HepG2 (cell line): Measurements from ENCODE around the gene ZNF782. TPM values are rescaled to one million over a fixed set of nuclear protein-coding genes. Genes with fewer than 3 reads are reported as not detected.

Experiments used
- ATAC-seq: fragments of 200-7000 bp; cut with Tn5 transposase; 3 replicates; pipeline ENCODE4 v1.9.1; 2020; ENCODE audit warnings: mild to moderate bottlenecking, moderate library complexity
- BruUV-seq: library from RNA; stranded (reverse); fragments of 400-500 nt; replicated peaks from 2 replicates; lab custom pipeline; 2021; lab: Mats Ljungman, UMichigan
- CTCF ChIA-PET: fragments of 300-600 bp; formaldehyde crosslinking; extraction: SDS; loops from one replicate; lab custom pipeline; 2021; ENCODE audit warnings: low total read pairs, inconsistent platforms, low intra/inter-chr PET ratio; lab: Yijun Ruan, JAX
- POLR2A ChIA-PET: fragments of 350-600 bp; sonication (Branson Sonifier 250); formaldehyde crosslinking; loops from one replicate; lab custom pipeline; 2020; ENCODE audit warnings: antibody characterized with exemption, inconsistent platforms; lab: Yijun Ruan, JAX
- DNase-seq: peaks from one replicate; pipeline ENCODE4 v3.0.0-alpha.2; 2015; ENCODE audit warnings: low spot score
- FAIRE-seq: peaks from 3 replicates; lab custom pipeline; 2011; peaks lifted over from hg19 to GRCh38; lab: Jason Lieb, UNC
- H2AFZ ChIP-seq: one replicate; pipeline ENCODE4 v1.6.1; 2011; ENCODE audit warnings: low read length, inconsistent platforms
- H3K27ac ChIP-seq: fragments of 300-600 bp; 3 replicates; pipeline ENCODE4 v1.8.0; 2011; ENCODE audit warnings: mixed run types, mild to moderate bottlenecking, mixed read lengths, low read length, inconsistent platforms; ENCODE audit not compliant: insufficient read depth; ENCODE audit errors: extremely low read length
- H3K27me3 ChIP-seq, 2 experiments: fragments of 200-600 bp in 1 of 2; 2 replicates in 1 of 2; 3 replicates in 1 of 2; pipeline versions ENCODE4 v1.6.0 to v1.8.0; 2011; ENCODE audit warnings: low read length in 2 of 2, mild to moderate bottlenecking in 2 of 2, moderate library complexity in 2 of 2, inconsistent platforms in 1 of 2; ENCODE audit not compliant: insufficient read depth in 2 of 2, control insufficient read depth in 1 of 2
- H3K36me3 ChIP-seq, 2 experiments: fragments of 200-600 bp in 1 of 2; replicated peaks in 1 of 2; 2 replicates in 1 of 2; 3 replicates in 1 of 2; pipeline versions ENCODE4 v1.5.1 to v1.8.0; 2011; ENCODE audit warnings: low read length in 2 of 2, inconsistent platforms in 1 of 2; ENCODE audit not compliant: insufficient read depth in 2 of 2, control insufficient read depth in 1 of 2
- H3K4me1 ChIP-seq: 2 replicates; pipeline ENCODE4 v1.5.1; 2012; ENCODE audit warnings: low read length, inconsistent platforms; ENCODE audit not compliant: insufficient read depth
- H3K4me2 ChIP-seq: 2 replicates; pipeline ENCODE4 v1.6.0; 2011; ENCODE audit warnings: low read depth, low read length, inconsistent platforms
- H3K4me3 ChIP-seq, 3 experiments: fragments of 200-600 bp in 1 of 3; sonication (generic), shearing (Covaris generic) in 1 of 3; replicated peaks in 1 of 3; 2 replicates each; pipeline ENCODE4 v1.5.1; 2011 to 2016; ENCODE audit warnings: low read length in 3 of 3, inconsistent platforms in 2 of 3, low read depth in 2 of 3, mild to moderate bottlenecking in 2 of 3, control low read depth in 1 of 3, mixed read lengths in 1 of 3; ENCODE audit not compliant: insufficient read depth in 1 of 3
- H3K79me2 ChIP-seq: one replicate; pipeline ENCODE4 v1.6.1; 2011; ENCODE audit warnings: low read length, inconsistent platforms; ENCODE audit not compliant: insufficient read depth
- H3K9ac ChIP-seq: 2 replicates; pipeline ENCODE4 v1.6.0; 2011; ENCODE audit warnings: mild to moderate bottlenecking, low read depth, low read length, inconsistent platforms; ENCODE audit not compliant: insufficient read depth
- H3K9me3 ChIP-seq: 2 replicates; pipeline ENCODE4 v1.5.1; 2012; ENCODE audit warnings: mild to moderate bottlenecking, low read length
- H4K20me1 ChIP-seq: 2 replicates; pipeline ENCODE4 v1.6.0; 2011; ENCODE audit warnings: inconsistent platforms, mild to moderate bottlenecking, low read length, moderate library complexity; ENCODE audit not compliant: insufficient read depth
- ARNT2 ChIP-seq: sonication (generic); formaldehyde crosslinking; IDR thresholded peaks from 2 replicates; pipeline ENCODE4 v1.8.0; 2022; ENCODE audit warnings: mild to moderate bottlenecking, low read depth, missing genetic modification reagents, moderate library complexity
- ATRX ChIP-seq: sonication (generic); formaldehyde crosslinking; IDR thresholded peaks from 2 replicates; pipeline ENCODE4 v1.4.0; 2020; ENCODE audit warnings: missing genetic modification reagents, borderline replicate concordance
- HNRNPL ChIP-seq: fragments of 200-400 bp; formaldehyde crosslinking; IDR thresholded peaks from 2 replicates; pipeline ENCODE4 v1.6.1; 2017; ENCODE audit warnings: mild to moderate bottlenecking, low read depth, low read length
- KDM3A ChIP-seq: IDR thresholded peaks from 2 replicates; pipeline ENCODE4 v1.6.1; 2018; ENCODE audit warnings: low read depth, missing compliant biosample characterization
- NFKB2 ChIP-seq: sonication (generic); formaldehyde crosslinking; IDR thresholded peaks from 2 replicates; pipeline ENCODE4 v1.4.0; 2020; ENCODE audit warnings: missing genetic modification reagents, borderline replicate concordance
- ZHX1 ChIP-seq: sonication (generic); formaldehyde crosslinking; IDR thresholded peaks from 2 replicates; pipeline ENCODE4 v1.8.1; 2022; ENCODE audit warnings: low read depth, mild to moderate bottlenecking, missing genetic modification reagents
- ZNF292 ChIP-seq: sonication (generic); formaldehyde crosslinking; IDR thresholded peaks from 2 replicates; pipeline ENCODE4 v1.8.1; 2022; ENCODE audit warnings: mild to moderate bottlenecking, low read depth, missing genetic modification reagents, borderline replicate concordance
- ZNF616 ChIP-seq: sonication (generic); formaldehyde crosslinking; IDR thresholded peaks from 2 replicates; pipeline ENCODE4 v1.5.0; 2020; ENCODE audit warnings: low read depth, mild to moderate bottlenecking, missing genetic modification reagents
- ZNF619 ChIP-seq: sonication (generic); formaldehyde crosslinking; IDR thresholded peaks from 2 replicates; pipeline ENCODE4 v1.4.0; 2020; ENCODE audit warnings: mild to moderate bottlenecking, missing genetic modification reagents
- ZNF761 ChIP-seq: sonication (generic); formaldehyde crosslinking; conservative IDR thresholded peaks from 2 replicates; pipeline ENCODE4 v1.4.0; 2020; ENCODE audit warnings: mild to moderate bottlenecking, missing genetic modification reagents
- ZNF768 ChIP-seq: sonication (generic); formaldehyde crosslinking; IDR thresholded peaks from 2 replicates; pipeline ENCODE4 v1.4.0; 2020; ENCODE audit warnings: missing genetic modification reagents
- ZNF784 ChIP-seq: sonication (generic); formaldehyde crosslinking; IDR thresholded peaks from 2 replicates; pipeline ENCODE4 v1.5.1; 2020; ENCODE audit warnings: missing genetic modification reagents, mild to moderate bottlenecking, borderline replicate concordance
- in situ Hi-C: cut with HindIII; loops from 2 replicates; pipeline ENCODE4 v1.10.0; 2017; ENCODE audit warnings: low pct_unique_long_range_greater_than_20kb; ENCODE audit not compliant: extremely low pct_ligation_motif_present
- intact Hi-C: fragments of 100-400 bp; cut with micrococcal nuclease; formaldehyde crosslinking; loops from one replicate; pipeline ENCODE4 v1.10.0; 2022; ENCODE audit not compliant: unreplicated experiment
- polyA plus RNA-seq, 8 experiments: library from polyadenylated mRNA; depleted of rRNA in 3 of 8; stranded (reverse) in 7 of 8; unstranded in 1 of 8; fragments of >200 nt; fragmentation: Illumina TruSeq in 4 of 8; extraction: Trizol in 4 of 8; gene quantifications; 2 replicates each; pipeline versions ENCODE4 v1.2.1 to v1.2.3, GENCODE V29; 2011 to 2016; ENCODE audit warnings: low read depth in 4 of 8, missing spikeins in 1 of 8, mixed read lengths in 1 of 8; ENCODE audit not compliant: insufficient read depth in 1 of 8
- total RNA-seq, 5 experiments: library from RNA; depleted of rRNA; stranded (reverse); fragments of >200 nt; fragmentation: Illumina TruSeq; extraction: Trizol; gene quantifications; 2 replicates each; pipeline ENCODE4 v1.2.3, GENCODE V29; 2016; ENCODE audit warnings: low read depth in 1 of 5
- TF ChIP-seq, protein P1 (sequence below): sonication (generic); formaldehyde crosslinking; IDR thresholded peaks from 2 replicates; pipeline ENCODE4 v1.5.0; 2020; ENCODE audit warnings: missing genetic modification reagents

ZNF782 gene
- total and polyA plus RNA-seq, 2 of the 13 experiments (the other 11 are each of a cell fraction or from before 2014, with no cell fraction given), result 1.4 to 4.9 TPM

DNA sequence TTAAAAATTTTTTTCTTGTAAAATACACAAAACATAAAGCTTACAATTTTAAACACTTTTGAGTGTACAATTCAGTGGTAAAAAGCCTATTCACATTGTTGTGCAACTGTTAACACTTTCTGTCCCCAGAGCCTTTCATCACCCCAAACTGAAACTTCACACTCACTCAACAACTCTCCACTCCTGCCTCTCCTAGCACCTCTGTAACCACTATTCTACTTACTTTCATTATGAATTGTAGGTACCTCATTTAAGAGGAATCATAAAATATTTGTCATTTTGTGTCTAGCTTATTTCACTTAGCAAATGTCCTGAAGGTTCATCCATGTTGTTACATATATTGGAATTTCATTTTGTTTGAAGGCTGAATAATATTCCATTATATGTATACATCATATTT lies 72.1 kb downstream of the ZNF782 start:
- intact Hi-C loops, result no loop called here
- ChIA-PET POLR2A (no interaction called here), CTCF (no interaction called here)
- Histone ChIP-seq H3K9me3 (peaks cover 6% of the 10 kb centered on the region; the same call in 1 of the 2 replicates), H3K9ac (no peak overlapping the region), H3K4me2 (no peak overlapping the region), H3K27me3 (no peaks in the 10 kb centered on the region; a peak in 1 of 5 replicates), H3K79me2 (no peaks in the 10 kb centered on the region), H3K4me3 (no peak overlapping the region), H2AFZ (no peak overlapping the region), H4K20me1 (no peaks in the 10 kb centered on the region), H3K36me3 (no peaks in the 10 kb centered on the region), H3K27ac (no peak overlapping the region), H3K4me1 (0 out of 2 replicates have a peak, but pooled peaks cover 3% of the 10 kb centered on the region)
- in situ Hi-C loops, result no loop called here
- FAIRE-seq, result no peak
- no peak for DNase-seq
- BruUV-seq, result no TSS peak
- TF ChIP-seq ZNF292 (CRISPR knock-in tag) (no peak), NFKB2 (CRISPR knock-in tag) (no peak), ATRX (CRISPR knock-in tag) (no peak), ARNT2 (CRISPR knock-in tag) (no peak), ZNF768 (CRISPR knock-in tag) (no peak), KDM3A (CRISPR knock-in tag) (no peak), ZHX1 (CRISPR knock-in tag) (no peak), ZNF761 (no peak), ZNF784 (CRISPR knock-in tag) (no peak), ZNF619 (CRISPR knock-in tag) (no peak), HNRNPL (no peak), ZNF616 (CRISPR knock-in tag) (no peak)
- TF ChIP-seq, protein P1, sequence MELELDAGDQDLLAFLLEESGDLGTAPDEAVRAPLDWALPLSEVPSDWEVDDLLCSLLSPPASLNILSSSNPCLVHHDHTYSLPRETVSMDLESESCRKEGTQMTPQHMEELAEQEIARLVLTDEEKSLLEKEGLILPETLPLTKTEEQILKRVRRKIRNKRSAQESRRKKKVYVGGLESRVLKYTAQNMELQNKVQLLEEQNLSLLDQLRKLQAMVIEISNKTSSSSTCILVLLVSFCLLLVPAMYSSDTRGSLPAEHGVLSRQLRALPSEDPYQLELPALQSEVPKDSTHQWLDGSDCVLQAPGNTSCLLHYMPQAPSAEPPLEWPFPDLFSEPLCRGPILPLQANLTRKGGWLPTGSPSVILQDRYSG (CRISPR knock-in tag), result no peak
- no peak for ATAC-seq
